ENCODE results near the gene CACNG6.

CACNG6 gene

GRCh38 chr19:54047616-54048015, 56.2 kb downstream of the CACNG6 start:
- peak; percentile 98 for DNase-seq
